Stimulated activated CD4-positive, alpha-beta T cell treated with anti-CD3 and anti-CD28 coated beads, Interleukin-2, amount 100 ng/mL, for 4 hours (primary cell): ENCODE results near the gene LAMC1.
"Not testable (repeated sequence)": the region's sequence is repeated elsewhere in the genome, so short reads cannot be mapped to it uniquely, and the experiment has no call there.

ENCODE experiments used
- DNase-seq: peaks from one replicate; pipeline ENCODE4 v3.0.0-alpha.2; 2020; ENCODE audit warnings: low read depth

Gene LAMC1

GRCh38 chr1:183150032-183150431 is 126.8 kb downstream of the LAMC1 start:
- not testable (repeated sequence) for DNase-seq

DNA sequence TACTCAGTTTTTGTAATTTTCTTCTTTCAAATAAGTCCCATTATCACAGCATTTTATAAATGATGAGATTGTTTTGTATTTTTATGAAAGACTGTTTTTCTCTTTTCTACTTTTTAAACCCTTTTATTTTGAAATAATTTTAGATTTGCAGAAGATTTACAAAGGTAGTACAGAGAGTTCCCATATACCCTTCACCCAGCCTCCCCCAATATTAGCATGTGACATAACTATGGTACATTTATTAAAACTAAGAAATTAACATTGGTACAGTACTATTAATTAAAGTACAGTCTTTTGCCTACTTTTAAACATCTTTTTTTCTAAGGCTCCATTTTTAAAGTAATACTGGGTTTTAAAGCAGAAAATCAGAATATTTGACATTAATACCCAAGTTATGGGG is 127.2 kb downstream of the LAMC1 start:
- no peak for DNase-seq

DNA sequence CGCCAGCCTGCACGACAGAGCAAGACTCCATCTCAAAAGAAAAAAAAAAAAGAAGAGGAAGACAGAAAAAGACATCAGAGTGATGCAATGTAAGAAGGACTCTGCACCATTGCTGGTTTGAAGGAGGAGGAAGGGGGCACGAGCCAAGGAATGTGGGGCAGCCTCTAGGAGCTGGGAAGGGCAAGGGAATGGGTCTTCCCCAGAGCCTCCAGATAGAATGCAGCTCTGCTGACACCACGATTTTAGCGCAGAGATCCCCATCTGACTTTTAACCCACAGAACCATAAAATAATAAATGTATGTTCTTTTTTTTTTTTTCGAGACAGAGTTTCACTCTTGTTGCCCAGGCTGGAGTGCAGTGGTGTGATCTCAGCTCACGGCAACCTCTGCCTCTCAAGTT is 129.0 kb downstream of the LAMC1 start:
- DNase-seq = no peak

DNA sequence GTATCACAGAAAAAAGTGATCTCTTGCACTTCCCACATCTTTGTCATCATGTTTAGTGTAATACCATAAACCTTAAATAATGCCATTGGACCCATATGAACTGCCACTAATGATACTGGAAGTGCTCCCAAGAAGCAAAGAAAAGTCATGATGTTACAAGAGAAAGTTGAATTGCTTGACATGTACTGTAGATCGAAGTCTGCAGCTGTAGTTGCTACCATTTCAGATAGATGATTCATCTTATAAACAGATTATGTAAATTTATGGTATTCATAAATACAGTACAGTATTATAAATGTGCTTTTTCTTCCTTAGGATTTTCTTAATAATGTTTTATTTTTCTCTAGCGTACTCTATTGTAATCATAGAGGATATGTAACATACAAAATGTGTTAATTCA is 132.7 kb downstream of the LAMC1 start:
- no peak for DNase-seq

DNA sequence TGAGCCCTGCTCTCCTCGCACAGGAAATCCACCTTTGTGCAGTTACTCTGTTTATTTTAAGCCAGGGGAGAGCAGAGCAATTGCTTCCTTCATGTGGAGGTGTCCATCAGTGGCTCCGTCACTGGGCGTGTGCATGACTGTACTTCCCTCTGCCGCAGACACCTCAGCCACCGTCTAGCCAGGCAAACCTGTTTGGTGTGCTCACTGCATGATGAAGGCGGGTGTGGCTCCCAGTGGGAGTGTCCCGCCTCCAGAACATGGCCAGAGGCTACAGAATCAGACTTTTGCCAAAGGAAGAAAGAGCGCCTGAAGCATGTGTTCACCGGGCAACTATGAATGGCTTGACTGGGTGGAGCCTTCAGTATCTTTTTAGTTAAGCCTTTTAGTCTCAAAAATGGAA is 136.7 kb downstream of the LAMC1 start:
- DNase-seq = no peak

DNA sequence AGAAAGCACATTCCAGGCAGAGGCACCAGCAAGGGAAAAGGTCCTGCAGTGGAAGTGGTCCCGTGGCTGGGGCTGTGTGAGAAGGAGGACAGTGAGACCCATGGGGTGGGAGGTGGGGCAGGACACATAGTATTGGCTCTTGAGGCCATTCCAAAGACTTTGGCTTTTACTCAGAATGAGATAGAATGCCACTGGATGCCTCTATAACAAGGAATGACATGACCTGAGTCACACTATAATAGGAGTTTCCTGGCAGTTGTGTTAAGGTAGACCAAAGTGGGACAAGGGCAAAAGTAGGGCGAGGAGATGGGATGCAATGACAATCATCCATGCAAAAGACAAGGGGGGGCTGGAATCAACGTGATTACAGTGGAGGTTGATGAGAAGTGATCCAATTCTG is 138.2 kb downstream of the LAMC1 start:
- no peak for DNase-seq

DNA sequence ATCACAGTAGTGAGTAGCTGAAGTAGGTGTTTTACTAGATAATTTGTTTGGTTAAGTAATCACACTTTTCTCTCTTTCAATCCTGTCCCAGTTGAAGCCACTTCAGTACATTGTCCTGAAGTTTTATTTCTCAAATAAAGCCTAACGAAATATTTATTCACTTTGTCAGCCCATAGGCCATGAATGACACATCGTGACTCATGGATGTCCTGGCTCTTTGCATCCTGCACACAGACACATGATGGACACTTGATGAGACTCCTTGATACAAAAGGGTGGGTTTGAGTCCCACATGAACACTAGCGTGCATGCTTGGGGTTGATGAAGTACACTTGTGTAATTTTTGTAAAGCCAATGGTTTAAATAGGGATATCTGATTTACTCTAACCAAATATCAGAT is 140.1 kb downstream of the LAMC1 start:
- DNase-seq = no peak

DNA sequence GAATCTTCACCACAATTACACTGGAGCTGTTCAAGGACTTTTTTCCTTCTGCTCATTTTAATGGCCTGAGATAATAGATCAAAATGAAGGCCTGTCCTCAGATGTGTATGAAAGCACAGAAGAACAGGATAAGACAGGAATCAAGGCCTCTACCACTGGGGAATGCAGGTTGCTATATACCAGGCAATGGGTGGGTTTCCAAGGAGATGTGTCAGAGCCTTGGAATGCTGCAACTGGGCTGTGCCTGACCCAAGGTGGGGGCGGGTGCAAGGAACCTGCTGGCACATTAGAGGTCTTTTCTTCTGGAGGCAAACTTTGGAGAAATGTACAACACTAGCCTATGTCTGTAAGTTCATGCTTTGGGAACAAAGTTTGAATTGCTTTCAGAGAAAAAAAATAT is 141.1 kb downstream of the LAMC1 start:
- no peak for DNase-seq

DNA sequence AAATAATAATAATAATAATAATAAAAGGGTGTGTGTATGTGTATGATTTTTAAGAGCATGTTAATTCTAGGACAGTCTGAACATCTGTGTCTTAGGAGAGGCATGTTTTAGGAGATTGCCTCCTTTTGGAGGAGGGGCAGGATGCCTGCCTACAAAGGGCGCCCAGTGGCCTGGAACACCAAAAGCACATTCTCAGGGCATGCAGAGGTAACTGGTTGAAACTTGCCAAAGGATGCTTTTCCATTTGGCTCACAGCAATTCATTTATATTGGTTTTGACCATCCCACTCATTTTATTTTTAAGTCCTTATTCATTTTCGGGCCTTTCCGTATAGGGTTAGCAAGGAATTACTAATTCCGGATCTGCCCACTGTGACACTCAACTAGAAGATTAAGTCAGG is 141.7 kb downstream of the LAMC1 start:
- DNase-seq = no peak

DNA sequence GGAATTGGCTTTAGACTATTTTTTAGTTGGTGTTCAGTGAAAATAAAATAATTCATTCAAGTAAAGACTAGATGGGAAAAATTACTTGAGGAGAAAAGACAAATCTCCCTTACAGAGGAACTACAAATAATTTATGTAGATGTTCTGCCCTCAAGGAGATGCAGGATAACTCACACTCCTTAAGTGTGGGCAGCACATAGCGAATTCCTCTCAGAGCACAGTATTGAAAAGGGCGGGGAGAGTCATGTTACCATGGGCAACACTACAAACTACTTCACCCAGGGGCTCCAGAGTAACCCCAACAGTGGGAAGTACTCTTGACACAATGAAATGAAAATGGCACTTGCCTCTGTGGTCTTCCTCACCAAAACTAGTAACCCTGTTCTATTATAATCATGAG is 142.2 kb downstream of the LAMC1 start:
- DNase-seq = no peak

DNA sequence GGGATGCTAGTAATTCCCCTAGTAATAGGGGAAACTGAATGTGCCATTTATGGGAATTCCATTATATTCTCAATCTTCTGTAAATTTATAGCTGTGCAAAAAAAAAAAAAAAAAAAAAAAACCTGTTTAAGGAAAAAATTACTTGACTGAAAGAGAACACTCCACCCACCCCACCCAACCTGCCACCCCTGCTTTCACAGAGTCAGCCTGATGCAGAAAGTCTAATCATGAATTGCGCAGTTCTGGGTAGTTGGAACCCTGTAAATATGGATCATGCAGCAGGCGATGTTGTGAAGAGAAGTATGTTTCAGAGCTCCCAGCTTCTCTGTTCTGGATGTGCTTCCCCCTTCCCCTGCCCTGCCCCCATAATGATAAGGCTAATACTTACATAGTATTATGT is 143.2 kb downstream of the LAMC1 start:
- no peak for DNase-seq

DNA sequence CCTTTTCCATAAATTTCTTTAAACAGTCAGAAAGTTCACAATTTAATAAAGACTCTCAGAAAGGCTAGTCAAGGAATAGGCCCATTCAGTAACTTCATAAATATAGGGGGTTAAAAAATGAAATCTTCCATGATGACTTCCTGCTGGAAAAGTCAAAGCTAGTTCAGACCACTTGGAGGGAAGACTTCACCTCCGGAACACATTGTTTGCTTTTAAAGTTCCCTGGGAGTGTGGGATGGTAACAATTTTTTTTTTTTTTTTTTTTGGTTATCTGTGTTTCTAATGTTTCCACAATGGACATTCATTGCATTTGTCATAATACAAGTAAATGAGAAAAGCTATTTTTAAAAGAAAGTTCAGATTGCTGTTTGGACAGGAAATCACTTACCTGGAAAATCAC is 144.5 kb downstream of the LAMC1 start:
- DNase-seq = no peak

DNA sequence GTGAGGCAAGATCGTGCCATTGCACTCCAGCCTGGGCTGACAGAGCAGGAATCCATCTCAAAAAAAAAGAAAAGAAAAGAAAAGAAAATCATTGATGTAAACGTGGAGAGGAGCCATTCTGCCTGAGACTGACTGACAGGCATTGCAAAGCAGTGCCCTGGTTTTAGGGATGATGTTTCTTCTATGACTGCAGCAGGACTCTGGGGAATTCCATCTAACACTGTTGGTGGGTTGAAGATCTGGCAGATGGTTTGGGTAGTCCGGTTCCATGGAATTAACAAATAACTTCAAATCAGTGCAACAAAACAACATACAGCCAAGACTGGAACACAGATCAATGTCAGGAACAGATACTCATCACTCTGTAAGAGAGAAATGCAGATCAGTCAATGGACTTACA is 145.1 kb downstream of the LAMC1 start:
- no peak for DNase-seq

GRCh38 chr1:183173828-183174227 is 150.6 kb downstream of the LAMC1 start:
- no peak for DNase-seq

GRCh38 chr1:183175631-183176030 is 152.4 kb downstream of the LAMC1 start:
- no peak for DNase-seq

DNA sequence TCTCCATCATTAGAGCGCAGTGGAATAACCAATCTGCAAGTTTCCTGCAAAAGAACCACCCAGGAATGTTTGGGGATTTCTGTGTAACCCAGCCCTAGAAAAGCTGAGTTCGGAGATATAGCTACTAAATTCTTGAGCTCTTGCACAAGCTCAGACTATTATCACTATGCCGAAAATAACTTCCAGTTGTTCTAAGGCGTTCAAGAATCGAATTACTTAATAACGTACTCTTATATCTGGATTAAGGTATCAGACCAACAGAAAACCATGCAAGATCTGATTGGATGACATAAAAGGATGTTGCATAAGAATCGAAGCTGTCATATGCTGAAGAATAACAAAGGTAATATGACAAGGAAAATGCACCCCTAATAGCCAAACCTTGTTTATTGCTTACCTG is 155.3 kb downstream of the LAMC1 start:
- no peak for DNase-seq

GRCh38 chr1:183179033-183179432 is 155.8 kb downstream of the LAMC1 start:
- no peak for DNase-seq

DNA sequence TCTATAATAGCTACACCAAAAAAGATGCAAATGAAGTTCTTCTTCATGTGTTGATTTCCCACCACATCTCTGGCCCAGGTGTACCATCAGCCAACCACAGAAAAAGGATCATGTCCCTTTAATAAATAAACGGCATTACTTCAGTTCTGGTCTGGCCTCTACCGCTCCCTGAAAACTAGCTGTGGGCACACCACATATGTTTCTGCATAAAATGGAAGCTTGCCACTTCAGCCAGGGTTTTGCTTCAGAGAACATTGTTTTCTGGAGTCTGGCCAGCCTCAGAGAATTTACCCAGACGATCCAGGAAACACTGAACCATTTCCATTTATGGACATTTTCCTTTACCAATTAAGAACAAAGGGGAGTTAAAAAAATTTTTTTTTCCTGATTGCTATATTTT is 157.0 kb downstream of the LAMC1 start:
- DNase-seq = no peak

DNA sequence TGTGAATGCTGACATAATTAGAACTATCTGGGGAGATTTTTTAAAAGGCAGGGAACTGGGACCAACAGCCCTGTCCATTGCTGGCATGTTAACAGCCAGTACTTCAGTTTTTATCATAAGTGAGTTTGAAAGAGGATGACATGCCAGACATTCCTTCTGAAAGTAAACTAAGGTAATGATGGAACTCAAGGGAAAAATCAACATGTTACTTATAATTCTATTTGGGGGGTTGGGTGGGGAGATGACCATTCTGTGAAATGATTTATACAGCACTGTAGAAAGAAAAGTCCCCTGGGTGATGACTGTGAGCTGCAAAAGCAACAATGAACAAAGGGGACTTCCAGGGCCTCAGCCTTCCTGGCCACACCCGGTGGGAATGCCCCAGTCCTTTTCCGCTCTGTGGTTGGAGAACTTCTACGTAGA is 157.4 kb downstream of the LAMC1 start:
- DNase-seq = no peak

- no peak for DNase-seq
Measured at GRCh38 chr1:183185941-183186490, 162.8 kb downstream of the LAMC1 start, which contains the start of gene LAMC2. Gene LAMC2 (plus strand): TSS chr1:183186264. CDS start chr1:183186353, 89 bp downstream.

- DNase-seq = no peak
Measured at GRCh38 chr1:183186841-183187240, 163.6 kb downstream of the LAMC1 start.

DNA sequence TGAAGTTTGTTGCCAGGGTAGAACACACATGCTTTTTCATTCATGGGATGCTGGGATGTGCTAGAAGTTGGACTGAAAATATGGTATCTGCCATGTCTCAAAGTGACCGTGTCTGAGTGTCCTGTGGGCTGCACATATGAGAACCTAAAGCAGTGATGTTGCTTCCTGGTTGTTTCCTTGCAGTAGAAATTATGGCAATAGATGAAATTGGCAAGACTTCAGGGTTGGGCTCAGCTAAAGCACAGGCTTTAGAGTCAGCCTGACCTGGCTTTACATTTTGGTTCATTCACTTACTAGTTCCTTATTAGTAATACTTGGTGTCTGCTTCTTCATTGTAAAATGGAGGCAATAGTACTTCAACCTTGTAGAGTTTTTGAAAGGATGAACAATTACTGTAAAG is 165.0 kb downstream of the LAMC1 start:
- DNase-seq = no peak

DNA sequence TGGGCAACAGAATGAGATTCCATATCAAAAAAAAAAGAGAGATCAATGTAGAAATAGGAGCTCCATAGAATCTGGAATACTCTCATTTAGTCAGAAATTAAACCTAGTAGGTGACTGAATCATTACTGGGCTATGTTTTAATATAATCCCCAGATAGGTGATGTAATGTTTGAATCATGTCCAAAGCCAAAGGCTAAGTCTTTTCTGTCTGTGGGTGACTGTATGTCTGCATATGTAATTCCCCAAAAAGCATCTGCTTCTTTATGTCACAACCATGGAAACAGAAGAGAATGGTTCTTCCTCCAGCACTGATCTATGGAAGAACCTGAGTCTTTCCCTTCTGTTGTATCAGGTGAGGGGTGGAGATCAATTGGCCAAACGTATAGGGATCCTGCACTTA is 168.6 kb downstream of the LAMC1 start:
- DNase-seq = no peak

DNA sequence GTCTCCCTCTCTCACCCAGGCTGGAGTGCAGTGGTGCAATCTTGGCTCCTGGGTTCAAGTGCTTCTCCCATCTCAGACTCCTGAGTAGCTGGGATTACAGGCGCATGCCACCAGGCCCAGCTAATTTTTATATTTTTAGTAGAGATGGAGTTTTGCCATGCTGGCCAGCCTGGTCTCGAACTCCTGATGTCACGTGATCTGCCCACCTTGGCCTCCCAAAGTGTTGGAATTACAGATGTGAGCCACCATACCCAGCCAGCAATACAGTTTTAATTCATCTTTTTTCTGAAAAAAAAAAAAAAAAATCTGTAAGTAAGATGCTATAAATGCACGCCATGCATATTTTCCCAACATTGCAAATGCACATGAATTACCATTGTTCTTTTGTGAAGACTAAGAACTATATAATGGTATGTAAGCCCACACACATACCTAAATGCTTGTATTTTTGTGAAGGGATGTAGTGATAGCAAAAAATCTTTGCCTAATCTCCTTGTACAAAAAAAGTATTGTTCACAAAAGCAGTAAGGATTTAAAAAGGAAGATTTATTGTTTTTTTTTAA is 170.8 kb downstream of the LAMC1 start:
- DNase-seq = no peak
